Choroid plexus epithelial cell (primary cell): ENCODE data around the gene PCDHA8.
"Not testable (repeated sequence)": the region's sequence is repeated elsewhere in the genome, so short reads cannot be mapped to it uniquely, and the experiment has no call there.

Source experiments
- DNase-seq: peaks from one replicate; pipeline ENCODE4 v3.0.0-alpha.2; 2010; ENCODE audit warnings: low read depth
- H3K4me3 ChIP-seq: 2 replicates; pipeline ENCODE4 v1.5.1; 2011; ENCODE audit warnings: low read depth, mild to moderate bottlenecking, control low read depth, low read length, moderate library complexity
- CTCF ChIP-seq: conservative IDR thresholded peaks from 2 replicates; pipeline ENCODE4 v1.5.1; 2011; ENCODE audit warnings: low read depth, mild to moderate bottlenecking, control low read depth, inconsistent platforms, low read length, moderate library complexity

PCDHA8 gene

DNA sequence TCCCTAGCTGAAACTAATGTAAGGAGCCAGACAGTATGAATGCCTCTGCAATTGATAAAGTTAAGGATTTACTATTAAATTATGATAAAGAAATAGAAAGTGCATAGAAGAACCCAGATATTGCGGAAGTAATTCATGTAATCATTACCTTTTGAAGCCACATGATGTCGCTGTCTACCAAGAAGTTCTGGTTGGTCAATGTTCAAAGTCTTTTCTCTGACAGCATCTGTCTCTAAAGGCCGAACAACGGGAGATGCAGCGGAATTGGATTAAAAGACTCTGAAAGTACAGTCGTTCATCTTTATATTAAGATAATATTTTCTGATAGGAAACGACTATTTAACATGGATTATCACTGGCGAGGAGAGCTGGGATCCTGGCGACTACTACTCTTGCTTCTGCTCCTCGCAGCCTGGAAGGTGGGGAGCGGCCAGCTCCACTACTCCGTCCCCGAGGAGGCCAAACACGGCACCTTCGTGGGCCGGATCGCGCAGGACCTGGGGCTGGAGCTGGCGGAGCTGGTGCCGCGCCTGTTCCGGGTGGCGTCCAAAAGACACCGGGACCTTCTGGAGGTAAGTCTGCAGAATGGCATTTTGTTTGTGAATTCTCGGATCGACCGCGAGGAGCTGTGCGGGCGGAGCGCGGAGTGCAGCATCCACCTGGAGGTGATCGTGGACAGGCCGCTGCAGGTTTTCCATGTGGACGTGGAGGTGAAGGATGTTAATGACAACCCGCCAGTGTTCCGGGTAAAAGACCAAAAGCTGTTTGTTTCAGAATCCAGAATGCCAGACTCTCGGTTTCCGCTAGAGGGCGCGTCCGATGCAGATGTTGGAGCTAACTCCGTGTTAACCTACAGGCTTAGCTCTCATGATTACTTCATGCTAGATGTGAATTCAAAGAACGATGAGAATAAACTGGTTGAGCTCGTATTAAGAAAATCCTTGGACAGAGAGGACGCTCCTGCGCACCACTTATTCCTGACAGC is at the start of gene PCDHA8:
TSS of gene PCDHA8 (plus strand) at position 210 of the 985 bp plus-strand sequence. CDS start at position 345, 135 bp downstream.
- no peak for TF ChIP-seq CTCF
- DNase-seq = no peak
- H3K4me3 ChIP-seq = no peak within 1 kb of the TSS

- H3K4me3 ChIP-seq = no peak within 1 kb of the TSS
- no peak for TF ChIP-seq CTCF
- no peak for DNase-seq
These were observed 46.3 kb upstream of the PCDHA8 start, which contains the start of gene PCDHA2 for GRCh38 chr5:140794595-140795258. PCDHA2 (plus strand) TSS chr5:140794852.

- H3K4me3 ChIP-seq = no peak overlapping the region
- DNase-seq = peak; percentile 1
- TF ChIP-seq CTCF = peak; percentile 15
These were observed 45.7 kb upstream of the PCDHA8 start for GRCh38 chr5:140795259-140795641.

DNA sequence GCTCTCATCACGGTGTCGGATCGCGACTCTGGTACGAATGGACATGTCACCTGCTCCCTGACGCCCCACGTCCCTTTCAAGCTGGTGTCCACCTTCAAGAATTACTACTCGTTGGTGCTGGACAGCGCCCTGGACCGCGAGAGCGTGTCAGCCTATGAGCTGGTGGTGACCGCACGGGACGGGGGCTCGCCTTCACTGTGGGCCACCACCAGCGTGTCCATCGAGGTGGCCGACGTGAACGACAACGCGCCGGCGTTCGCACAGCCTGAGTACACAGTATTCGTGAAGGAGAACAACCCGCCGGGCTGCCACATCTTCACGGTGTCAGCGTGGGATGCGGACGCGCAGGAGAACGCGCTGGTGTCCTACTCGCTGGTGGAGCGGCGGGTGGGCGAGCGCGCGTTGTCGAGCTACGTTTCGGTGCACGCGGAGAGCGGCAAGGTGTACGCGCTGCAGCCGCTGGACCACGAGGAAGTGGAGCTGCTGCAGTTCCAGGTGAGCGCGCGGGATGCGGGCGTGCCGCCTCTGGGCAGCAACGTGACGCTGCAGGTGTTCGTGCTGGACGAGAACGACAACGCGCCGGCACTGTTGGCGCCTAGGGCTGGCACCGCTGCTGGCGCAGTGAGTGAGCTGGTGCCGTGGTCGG is 44.8 kb upstream of the PCDHA8 start:
- H3K4me3 ChIP-seq, DNase-seq: not testable (repeated sequence)

GRCh38 chr5:140796718-140797095 is 44.3 kb upstream of the PCDHA8 start:
- no peak overlapping the region for H3K4me3 ChIP-seq
- DNase-seq = no peak

GRCh38 chr5:140800816-140801493 is 40.0 kb upstream of the PCDHA8 start, which contains the start of gene PCDHA3:
PCDHA3 (plus strand) TSS chr5:140801057.
- no peak for TF ChIP-seq CTCF
- no peak within 1 kb of the TSS for H3K4me3 ChIP-seq
- peak; percentile 6 for DNase-seq

More at GRCh38 chr5:140796718-140797095, 44.3 kb upstream of the PCDHA8 start:
- TF ChIP-seq CTCF = no peak
